MCF 10A (cell line): ENCODE measurements around the gene SLC16A4. TPM values are rescaled to one million over a fixed set of nuclear protein-coding genes. Genes with fewer than 3 reads are reported as not detected.
"Not testable (repeated sequence)": the region's sequence is repeated elsewhere in the genome, so short reads cannot be mapped to it uniquely, and the experiment has no call there.

Experiments
- Bru-seq: library from RNA; stranded (reverse); fragments of 400-500 nt; gene quantifications from one replicate; lab custom pipeline; 2021; lab: Mats Ljungman, UMichigan
- BruChase-seq, 2 experiments: library from RNA; stranded (reverse); fragments of 400-500 nt; gene quantifications; one replicate each; lab custom pipeline; 2021; lab: Mats Ljungman, UMichigan
- BruUV-seq: library from RNA; stranded (reverse); fragments of 400-500 nt; replicated peaks from 2 replicates; lab custom pipeline; 2021; lab: Mats Ljungman, UMichigan
- CTCF ChIA-PET: fragments of 300-600 bp; sonication (Branson Sonifier 250); formaldehyde crosslinking; extraction: SDS; loops from one replicate; lab custom pipeline; 2021; ENCODE audit warnings: antibody characterized with exemption, inconsistent platforms; lab: Yijun Ruan, JAX
- POLR2A ChIA-PET: fragments of 300-600, 350-650 bp; sonication (Branson Sonifier 250); formaldehyde crosslinking; extraction: SDS; loops from one replicate; lab custom pipeline; 2020; ENCODE audit warnings: antibody characterized with exemption, inconsistent platforms; lab: Yijun Ruan, JAX
- DNase-seq: peaks from one replicate; pipeline ENCODE4 v3.0.0-alpha.2; 2018; ENCODE audit not compliant: unreplicated experiment
- H3K27ac Mint-ChIP-seq: one replicate; pipeline ENCODE4 v1.8.0; 2022; ENCODE audit warnings: mild to moderate bottlenecking, low read depth, mixed read lengths; ENCODE audit not compliant: unreplicated experiment
- H3K27me3 Mint-ChIP-seq: one replicate; pipeline ENCODE4 v1.8.0; 2022; ENCODE audit warnings: mixed read lengths; ENCODE audit not compliant: insufficient read depth, unreplicated experiment
- H3K36me3 Mint-ChIP-seq: one replicate; pipeline ENCODE4 v1.8.0; 2022; ENCODE audit warnings: mild to moderate bottlenecking, moderate library complexity, mixed read lengths; ENCODE audit not compliant: insufficient read depth, unreplicated experiment
- H3K4me1 Mint-ChIP-seq: one replicate; pipeline ENCODE4 v1.8.0; 2022; ENCODE audit warnings: mixed read lengths; ENCODE audit not compliant: insufficient read depth, unreplicated experiment
- H3K4me3 Mint-ChIP-seq: one replicate; pipeline ENCODE4 v1.8.0; 2022; ENCODE audit warnings: mild to moderate bottlenecking, moderate library complexity, mixed read lengths; ENCODE audit not compliant: unreplicated experiment
- H3K9me3 Mint-ChIP-seq: one replicate; pipeline ENCODE4 v1.8.0; 2022; ENCODE audit warnings: mixed read lengths; ENCODE audit not compliant: unreplicated experiment
- CTCF ChIP-seq: fragments of 200-600 bp; IDR thresholded peaks from one replicate; pipeline ENCODE4 v1.8.0; 2022; ENCODE audit warnings: antibody characterized with exemption, mild to moderate bottlenecking; ENCODE audit not compliant: unreplicated experiment
- intact Hi-C: fragments of 100-400 bp; cut with micrococcal nuclease; formaldehyde crosslinking; loops from 2 replicates; pipeline ENCODE4 v1.14.1; 2022
- long read RNA-seq: library from polyadenylated mRNA; stranded (forward); transcript quantifications from one replicate; pipeline ENCODE4 v2.0.0, GENCODE V29; 2022
- total RNA-seq: library from RNA; stranded (reverse); gene quantifications from 2 replicates; pipeline ENCODE4 v1.2.3, GENCODE V29; 2022

SLC16A4 gene
- total RNA-seq (9.8 and 11.0 TPM in 2 replicates), Bru-seq, nascent RNA (percentile 55 among the genes with signal in this experiment), BruChase-seq, experiment 1, labeled RNA remaining after a 6-hour chase (percentile 67 among the genes with signal in this experiment), BruChase-seq, experiment 2, labeled RNA remaining after a 2-hour chase (percentile 64 among the genes with signal in this experiment)
- long read RNA-seq, transcript SLC16A4-210 (8 exons, 2,496 nt): major isoform, 9 of 33 reads
- long read RNA-seq, transcript SLC16A4-201 (9 exons, 2,632 nt): minor isoform, 8 of 33 reads
- long read RNA-seq, partial matches to known transcripts: 1 of 33 reads
- long read RNA-seq, other reads (novel, unspliced or antisense): 6 of 33 reads

DNA sequence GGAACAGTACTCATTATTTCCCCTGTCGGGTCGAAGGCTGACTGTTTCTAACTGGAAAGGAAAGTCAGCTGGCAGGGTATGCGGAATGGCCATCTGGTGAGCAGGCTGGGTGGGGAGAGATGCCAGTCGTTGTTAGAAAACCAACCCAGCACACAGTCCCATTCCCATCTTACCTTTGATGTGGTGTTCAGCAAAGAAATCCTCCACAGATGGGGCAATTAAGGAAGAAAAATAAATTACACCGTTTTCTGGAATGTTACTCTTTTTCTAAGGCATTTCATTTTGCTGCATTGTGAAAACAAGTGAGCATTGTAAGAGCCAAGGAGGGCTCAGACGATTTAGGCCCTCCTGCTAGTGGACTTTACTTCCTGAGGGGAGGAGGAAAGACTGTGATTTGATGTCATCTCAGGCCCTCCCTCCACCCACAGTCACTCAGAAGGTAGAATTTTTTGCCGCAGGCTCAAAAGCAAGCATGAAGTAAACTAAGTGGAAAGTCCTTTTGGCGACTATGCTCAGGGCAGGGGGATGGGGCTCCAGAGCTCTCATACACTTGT is at the start of gene SLC16A4:
SLC16A4 (minus strand) TSS at position 335 of the 554 bp plus-strand sequence. CDS start 1,703 bp downstream, outside the sequence.
- CTCF ChIA-PET: interaction anchor here (0.6 to 1.6 kb wide), 5 partner anchors 9 to 83 kb away, joined by 3 to 6 read pairs (median 4); no protein-coding TSS in a partner anchor
- Mint-ChIP-seq H3K4me1 (peaks cover 35% of the 10 kb centered on the region), H3K9me3 (no peaks in the 10 kb centered on the region), H3K36me3 (peaks cover 22% of the 10 kb centered on the region), H3K27me3 (no peaks in the 10 kb centered on the region), H3K27ac (peak within 1 kb of the TSS; percentile 57), H3K4me3 (peak within 1 kb of the TSS; percentile 66)
- POLR2A ChIA-PET: interaction anchor here (1.0 to 5.6 kb wide), 10 partner anchors 9 to 54 kb away, joined by 3 to 58 read pairs (median 4); partner anchors contain the start of genes LAMTOR5 and RBM15
- no peak for TF ChIP-seq CTCF
- intact Hi-C loops: loop anchor here (5.0 kb wide), 1 partner anchor 53 kb away; the partner anchor contains the start of gene RBM15
- TSS peak; percentile 49 for BruUV-seq
- DNase-seq: peak; percentile 55

DNA sequence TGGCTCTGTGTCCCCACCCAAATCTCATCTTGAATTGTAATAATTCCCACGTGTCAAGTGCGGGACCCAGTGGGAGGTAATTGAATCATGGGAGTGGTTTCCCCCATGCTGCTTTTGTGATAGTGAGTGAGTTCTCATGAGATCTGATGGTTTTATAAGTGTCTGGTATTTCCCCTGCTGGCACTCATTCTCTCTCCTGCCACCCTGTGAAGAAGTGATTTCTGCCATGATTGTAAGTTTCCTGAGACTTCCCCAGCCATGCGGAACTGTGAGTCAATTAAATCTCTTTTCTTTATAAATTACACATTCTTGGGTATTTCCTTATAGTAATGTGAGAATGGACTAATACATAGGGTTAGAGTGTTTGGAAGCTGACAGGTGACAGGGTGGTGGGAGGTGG is 49.0 kb upstream of the SLC16A4 start:
- H3K36me3 Mint-ChIP-seq, DNase-seq, H3K27ac Mint-ChIP-seq, intact Hi-C loops, H3K4me3 Mint-ChIP-seq, H3K9me3 Mint-ChIP-seq, BruUV-seq: not testable (repeated sequence)
- CTCF ChIA-PET: interaction anchor here (0.7 to 12.3 kb wide), 8 partner anchors 15 to 238 kb away, joined by 3 to 200 read pairs (median 5); partner anchors contain the start of gene LAMTOR5
- H3K27me3 Mint-ChIP-seq: peaks cover 11% of the 10 kb centered on the region
- H3K4me1 Mint-ChIP-seq: peaks cover 21% of the 10 kb centered on the region
- POLR2A ChIA-PET: interaction anchor here (0.7 kb wide), 1 partner anchor 106 kb away, joined by 3 read pairs; no protein-coding TSS in a partner anchor

- ChIA-PET POLR2A (interaction anchor here (0.6 to 0.8 kb wide), 2 partner anchors 13 to 28 kb away, joined by 3 to 4 read pairs; no protein-coding TSS in a partner anchor), CTCF (interaction anchor here (0.6 to 12.3 kb wide), 6 partner anchors 8 to 559 kb away, joined by 3 to 200 read pairs (median 5); partner anchors contain the start of gene LAMTOR5)
- Mint-ChIP-seq H3K36me3 (no peaks in the 10 kb centered on the region), H3K4me1 (peaks cover 27% of the 10 kb centered on the region), H3K27me3 (peaks cover 5% of the 10 kb centered on the region), H3K27ac (no peak overlapping the region), H3K9me3 (no peaks in the 10 kb centered on the region), H3K4me3 (no peak overlapping the region)
- intact Hi-C loops: no loop called here
- no peak for DNase-seq
- BruUV-seq: no TSS peak
- no peak for TF ChIP-seq CTCF
Observed at GRCh38 chr1:110438893-110439292, 48.1 kb upstream of the SLC16A4 start.

DNA sequence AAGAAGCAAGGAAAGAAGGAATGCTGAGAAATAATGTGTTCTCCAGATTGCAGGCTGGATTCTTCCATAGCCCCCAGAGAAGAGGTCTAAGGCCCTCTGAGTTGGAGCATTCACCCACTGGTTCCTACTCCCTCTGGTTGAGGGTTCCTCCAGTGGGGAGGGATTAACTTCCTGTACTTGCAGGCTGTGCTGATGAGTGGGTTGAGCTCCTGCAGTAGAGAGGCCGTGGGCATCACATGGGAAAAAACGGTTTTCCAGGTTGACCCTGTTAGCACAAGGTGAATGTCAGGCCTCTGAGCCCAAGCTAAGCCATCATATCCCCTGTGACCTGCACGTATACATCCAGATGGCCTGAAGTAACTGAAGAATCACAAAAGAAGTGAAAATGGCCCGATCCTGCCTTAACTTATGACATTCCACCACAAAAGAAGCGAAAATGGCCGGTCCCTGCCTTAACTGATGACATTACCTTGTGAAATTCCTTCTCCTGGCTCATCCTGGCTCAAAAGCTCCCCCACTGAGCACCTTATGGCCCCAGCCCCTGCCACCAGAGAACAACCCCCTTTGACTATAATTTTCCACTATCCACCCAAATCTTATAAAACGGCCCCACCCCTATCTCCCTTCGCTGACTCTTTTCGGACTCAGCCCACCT is 46.9 kb upstream of the SLC16A4 start:
- BruUV-seq, H3K4me3 Mint-ChIP-seq, POLR2A ChIA-PET, intact Hi-C loops, H3K27ac Mint-ChIP-seq, H3K9me3 Mint-ChIP-seq, H3K27me3 Mint-ChIP-seq, DNase-seq, H3K36me3 Mint-ChIP-seq: not testable (repeated sequence)
- CTCF ChIA-PET: interaction anchor here (1.0 to 12.3 kb wide), 4 partner anchors 7 to 27 kb away, joined by 3 to 200 read pairs (median 40); partner anchors contain the start of gene LAMTOR5
- peaks cover 37% of the 10 kb centered on the region for H3K4me1 Mint-ChIP-seq
